Kidney capillary endothelial cell (primary cell): ENCODE measurements around the gene MAP2K7.
A peak's percentile ranks its signal among the peaks of the same experiment; 100 is the strongest.
"Not testable (repeated sequence)": the region's sequence is repeated elsewhere in the genome, so short reads cannot be mapped to it uniquely, and the experiment has no call there.

ENCODE experiments used
- DNase-seq: peaks from one replicate; pipeline ENCODE4 v3.0.0-alpha.2; 2018; ENCODE audit warnings: low spot score

MAP2K7 gene

GRCh38 chr19:7932276-7932929 is 28.7 kb downstream of the MAP2K7 start:
- no peak for DNase-seq

GRCh38 chr19:7932930-7933300 is 29.2 kb downstream of the MAP2K7 start:
- DNase-seq: no peak

DNA sequence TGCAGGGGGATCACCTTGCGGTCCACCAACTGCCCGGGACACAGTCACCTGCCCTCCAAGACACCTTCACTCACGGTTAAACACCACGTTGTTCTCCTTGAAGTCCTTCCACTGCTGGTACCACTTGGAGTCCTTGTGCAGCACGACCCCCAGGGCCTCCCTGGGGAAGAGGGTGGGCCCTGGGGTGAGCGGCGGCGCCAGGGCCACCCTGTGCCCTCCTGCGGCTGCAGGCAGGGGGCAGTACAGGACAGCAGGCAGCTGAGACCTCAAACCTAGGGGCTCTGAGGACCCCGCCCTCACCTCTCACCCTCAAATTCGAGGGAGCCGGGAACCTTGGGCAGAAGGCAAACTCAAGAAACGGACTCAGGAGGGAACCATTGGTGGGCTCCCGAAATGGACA is 29.7 kb downstream of the MAP2K7 start:
- no peak for DNase-seq

- no peak for DNase-seq
Observed at GRCh38 chr19:7933828-7934725, 30.4 kb downstream of the MAP2K7 start.

- DNase-seq: no peak
Observed at GRCh38 chr19:7934766-7935165, 31.1 kb downstream of the MAP2K7 start.

- DNase-seq: no peak
Observed at GRCh38 chr19:7940841-7941240, 37.2 kb downstream of the MAP2K7 start.

GRCh38 chr19:7941895-7942596 is 38.4 kb downstream of the MAP2K7 start:
- DNase-seq: no peak

DNA sequence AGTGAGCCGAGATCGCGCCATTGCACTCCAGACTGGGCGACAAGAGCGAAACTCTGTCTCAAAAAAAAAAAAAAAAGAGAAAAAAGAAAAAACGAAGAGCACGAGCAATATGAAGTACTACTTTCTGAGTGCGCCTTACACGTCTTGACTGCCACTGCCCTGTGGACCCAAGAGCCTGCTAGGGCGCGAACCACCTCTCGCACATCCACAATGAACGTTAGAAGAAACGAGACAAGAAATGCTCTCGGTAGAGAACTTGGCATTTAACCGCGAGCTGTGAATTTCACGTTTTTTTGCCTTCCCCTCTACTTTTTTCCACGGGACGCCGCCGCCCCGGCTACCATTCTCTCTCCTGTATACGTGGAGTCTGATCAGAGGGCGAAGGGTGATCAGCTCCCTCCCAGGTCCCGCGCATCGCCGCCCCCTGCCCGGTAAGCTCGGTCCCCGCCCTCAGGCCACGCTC is 39.3 kb downstream of the MAP2K7 start:
- DNase-seq: no peak

DNA sequence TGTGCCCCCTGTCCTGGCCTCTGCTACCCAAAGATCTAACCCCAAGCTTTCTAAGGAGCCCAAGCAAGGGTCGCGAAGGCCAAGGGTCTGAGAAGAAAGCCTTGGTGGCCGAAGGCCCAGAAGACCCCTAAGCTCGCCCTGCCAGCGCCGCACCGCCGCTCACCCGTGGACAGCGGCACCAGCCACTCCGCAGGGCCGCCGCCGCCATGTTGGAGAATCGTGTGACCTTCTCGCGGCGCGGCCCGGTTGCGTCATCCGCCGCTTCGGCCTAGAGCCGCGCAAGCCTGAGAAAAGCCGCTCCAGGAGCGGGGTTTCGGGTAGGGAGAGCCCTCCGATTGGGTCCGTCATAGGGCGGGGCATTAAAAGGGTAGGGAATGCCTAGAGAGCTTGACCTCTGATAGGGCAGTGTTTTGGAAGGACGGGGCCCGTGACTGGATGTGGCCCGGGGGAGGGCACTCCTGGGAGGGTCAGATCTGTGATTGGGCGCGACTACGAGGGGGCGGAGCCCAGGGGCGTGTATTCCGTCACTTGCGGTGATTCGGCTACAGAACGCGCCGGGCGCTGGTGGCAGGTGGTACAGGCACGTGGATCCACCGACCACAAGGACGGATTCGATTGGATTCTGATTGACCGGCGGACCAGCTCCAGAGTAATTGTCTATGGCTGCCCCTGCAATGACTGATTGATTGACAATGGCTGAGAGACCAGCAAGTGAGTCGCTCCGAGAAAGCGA is 39.9 kb downstream of the MAP2K7 start, which contains the start of gene TIMM44:
Gene TIMM44, minus strand, starts transcription at position 223 of the 733 bp plus-strand sequence. Its CDS starts 15 bp downstream, at position 208.
- DNase-seq: peak; percentile 98

- DNase-seq: peak; percentile 83
Observed at GRCh38 chr19:7944177-7944761, 40.6 kb downstream of the MAP2K7 start.

DNA sequence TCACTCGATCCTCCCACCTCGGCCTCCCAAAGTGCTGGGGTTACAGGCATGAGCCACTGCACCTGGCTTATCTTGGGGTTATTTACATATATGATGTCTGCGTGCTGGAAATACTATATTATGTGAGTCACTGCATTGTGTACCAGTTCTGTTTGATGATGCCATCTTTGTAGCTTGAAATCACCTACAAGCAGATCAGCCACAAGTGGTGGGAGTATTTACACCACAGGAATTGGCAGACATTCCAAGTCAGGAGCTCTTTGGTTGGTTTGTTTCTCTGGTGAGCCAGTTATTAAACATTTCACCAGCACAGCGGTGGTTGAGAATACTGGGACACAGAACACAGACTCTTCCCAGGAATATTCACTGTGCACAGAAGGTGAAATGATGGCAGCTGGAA is 44.3 kb downstream of the MAP2K7 start:
- DNase-seq: no peak

GRCh38 chr19:7953060-7953459 is 49.4 kb downstream of the MAP2K7 start:
- peak; percentile 14 for DNase-seq

DNA sequence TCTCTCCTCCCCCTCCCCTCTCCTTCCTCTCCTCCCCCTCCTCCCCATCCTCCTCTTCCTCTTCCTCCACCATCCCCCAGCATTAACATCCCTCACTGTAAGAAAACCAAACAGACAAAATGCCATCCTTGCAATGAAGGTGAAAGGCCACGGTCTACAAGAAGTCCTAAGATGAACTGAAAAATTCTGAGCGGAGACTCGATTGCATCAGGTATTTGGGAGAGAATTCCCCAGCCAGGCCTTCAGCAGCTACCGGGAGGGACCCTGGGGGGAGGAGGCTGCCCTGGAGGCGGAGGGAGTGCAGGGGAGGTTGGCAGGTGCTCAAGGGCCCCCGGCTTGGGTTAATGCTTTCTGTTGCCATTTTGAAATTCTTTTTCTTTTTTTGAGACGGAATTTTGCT is 49.9 kb downstream of the MAP2K7 start:
- DNase-seq: no peak

DNA sequence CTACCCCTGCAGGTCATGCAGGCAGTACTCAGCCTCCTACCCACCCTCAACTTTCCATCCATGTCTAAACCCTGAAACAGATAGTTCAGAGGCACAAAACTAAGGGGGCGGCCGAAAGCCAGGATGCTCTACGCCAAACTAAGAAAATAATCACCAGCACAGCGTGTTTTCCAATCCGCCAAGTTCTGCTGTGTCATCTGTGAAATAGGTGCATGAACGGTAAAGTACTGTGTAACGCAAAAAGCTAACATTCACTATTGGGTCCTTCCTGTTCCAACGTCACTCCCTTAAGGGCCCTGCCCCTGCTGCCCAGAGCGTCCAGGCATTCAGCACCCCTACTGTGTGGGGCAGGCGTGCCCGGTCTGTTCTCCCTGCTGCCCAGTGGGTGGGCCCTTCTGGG is 52.0 kb downstream of the MAP2K7 start:
- DNase-seq: no peak

DNA sequence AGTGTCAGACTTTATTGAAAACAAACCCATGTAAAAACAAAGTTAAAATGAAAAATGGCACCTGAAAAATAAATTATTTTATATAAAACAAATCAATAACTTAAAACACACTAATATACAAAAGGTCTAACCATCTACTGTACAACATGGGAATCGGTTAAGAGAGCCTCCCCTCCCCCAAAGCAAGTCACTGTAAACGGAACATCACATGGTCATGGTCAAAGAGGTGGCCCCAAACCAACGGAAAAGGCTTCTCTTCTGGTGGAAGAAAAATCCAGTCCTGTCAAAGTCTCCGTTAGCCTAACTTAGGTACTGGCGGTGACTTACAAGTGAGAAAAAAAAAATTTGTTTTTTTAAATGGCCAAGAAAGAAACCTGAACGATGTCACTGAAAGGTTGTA is 55.5 kb downstream of the MAP2K7 start:
- no peak for DNase-seq

DNA sequence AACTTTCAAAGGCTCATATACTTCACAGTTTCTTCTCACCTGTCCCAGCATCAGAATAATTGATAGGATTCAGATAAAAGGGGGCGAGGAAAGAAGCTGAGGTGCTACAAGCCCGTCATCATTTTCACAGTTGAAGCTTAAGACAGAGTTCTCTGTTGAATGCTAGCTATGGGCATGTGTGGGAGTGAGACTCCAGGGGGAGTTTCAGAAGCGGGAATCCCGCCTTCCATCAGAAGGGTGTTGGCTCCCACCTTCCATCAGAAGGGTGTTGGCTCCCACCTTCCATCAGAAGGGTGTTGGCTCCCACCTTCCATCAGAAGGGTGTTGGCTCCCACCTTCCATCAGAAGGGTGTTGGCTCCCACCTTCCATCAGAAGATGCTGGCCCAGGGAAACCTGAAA is 57.4 kb downstream of the MAP2K7 start:
- not testable (repeated sequence) for DNase-seq

- DNase-seq: no peak
Observed at GRCh38 chr19:7961920-7962626, 58.4 kb downstream of the MAP2K7 start.

DNA sequence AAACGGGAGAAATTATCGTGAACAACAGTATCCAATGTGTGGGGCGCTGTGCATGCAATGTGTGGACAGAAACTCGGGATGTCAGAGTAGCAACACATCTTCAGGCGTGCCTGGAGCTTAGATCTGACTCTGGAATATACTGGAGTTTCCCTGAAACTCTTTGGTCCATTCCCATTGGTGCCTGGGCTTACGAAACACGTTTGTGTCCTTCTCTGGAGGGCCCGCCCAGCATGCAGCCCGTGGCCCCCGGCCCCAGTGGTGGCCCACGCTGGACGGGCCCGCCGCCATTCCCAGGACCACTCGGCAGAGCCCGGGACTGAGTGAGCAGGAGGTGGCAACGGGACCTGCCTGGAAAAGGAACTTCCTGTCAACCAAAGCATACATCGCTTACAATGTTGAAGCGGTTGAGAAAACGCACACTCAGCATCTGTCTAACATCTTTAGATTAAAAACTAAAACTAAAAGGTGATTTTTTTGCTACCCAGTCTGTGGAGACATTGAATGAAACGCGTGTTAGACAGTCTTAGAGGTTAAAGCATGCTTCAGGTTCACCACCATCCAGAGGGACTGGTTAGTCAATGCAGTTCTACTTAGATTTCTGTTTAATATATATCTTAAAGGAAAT is 59.1 kb downstream of the MAP2K7 start:
- DNase-seq: no peak

DNA sequence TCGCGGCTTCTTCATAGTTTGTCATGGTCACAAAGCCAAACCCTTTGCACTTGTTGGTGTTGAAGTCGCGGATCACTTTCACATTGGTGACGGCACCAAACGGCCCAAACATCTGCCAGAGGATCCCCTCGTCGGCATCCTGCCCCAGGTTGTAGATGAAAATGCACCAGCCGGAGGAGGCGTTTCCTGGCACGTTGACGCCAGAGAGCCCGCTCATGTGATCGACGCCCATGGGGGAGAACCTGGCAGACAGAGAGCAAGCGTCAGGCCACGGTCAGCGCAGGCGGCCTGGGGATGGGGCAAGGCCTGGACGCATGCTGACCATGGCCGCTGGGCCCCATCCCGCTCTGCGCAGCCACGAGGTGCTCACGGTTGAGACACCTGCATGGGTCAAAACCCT is 59.9 kb downstream of the MAP2K7 start:
- no peak for DNase-seq
